K562 (cell line): Measurements from ENCODE around the gene C1orf122. TPM values are rescaled to one million over a fixed set of nuclear protein-coding genes. Genes with fewer than 3 reads are reported as not detected.

Experiments
- ATAC-seq: fragments of 200-7000 bp; cut with Tn5 transposase; 3 replicates; pipeline ENCODE4 v1.9.1; 2020; ENCODE audit warnings: moderate library complexity
- BruUV-seq: library from RNA; stranded (reverse); fragments of 400-500 nt; replicated peaks from 2 replicates; lab custom pipeline; 2021; lab: Mats Ljungman, UMichigan
- CTCF ChIA-PET: fragments of 300-600 bp; formaldehyde crosslinking; extraction: SDS; loops from one replicate; lab custom pipeline; 2021; ENCODE audit warnings: low intra/inter-chr PET ratio; lab: Yijun Ruan, JAX
- POLR2A ChIA-PET: fragments of 300-600, 350-650 bp; sonication (Branson Sonifier 250); formaldehyde crosslinking; extraction: SDS; loops from one replicate; lab custom pipeline; 2021; ENCODE audit warnings: antibody characterized with exemption, inconsistent platforms; lab: Yijun Ruan, JAX
- DNase-seq, 4 experiments: peaks; one replicate each; pipeline versions ENCODE4 v3.0.0 to v3.0.0-alpha.2; 2011 to 2018; ENCODE audit warnings: low spot score in 3 of 4, mixed read lengths in 3 of 4; ENCODE audit errors: extremely low read depth in 1 of 4
- FAIRE-seq: peaks from 2 replicates; lab custom pipeline; 2011; peaks lifted over from hg19 to GRCh38; lab: Jason Lieb, UNC
- H2AFZ ChIP-seq: 2 replicates; pipeline ENCODE4 v1.6.0; 2011; ENCODE audit warnings: low read depth, low read length, control low read depth, inconsistent platforms
- H3K27ac ChIP-seq: fragments of 200-600 bp; 3 replicates; pipeline ENCODE4 v1.8.0; 2011; ENCODE audit warnings: low read depth, mild to moderate bottlenecking, control low read depth, inconsistent platforms, low read length, moderate library complexity, mixed read lengths; ENCODE audit errors: extremely low read depth
- H3K27me3 ChIP-seq, 2 experiments: fragments of 300-600 bp in 1 of 2; 2 replicates in 1 of 2; 3 replicates in 1 of 2; pipeline versions ENCODE4 v1.6.0 to v1.8.0; 2011; ENCODE audit warnings: inconsistent platforms in 2 of 2, low read length in 2 of 2, mild to moderate bottlenecking in 1 of 2, mixed read lengths in 1 of 2, moderate library complexity in 1 of 2; ENCODE audit not compliant: control insufficient read depth in 2 of 2, insufficient read depth in 2 of 2
- H3K36me3 ChIP-seq: fragments of 300-600 bp; 3 replicates; pipeline ENCODE4 v1.8.0; 2011; ENCODE audit warnings: mild to moderate bottlenecking, low read length, inconsistent platforms; ENCODE audit not compliant: control insufficient read depth, insufficient read depth
- H3K4me1 ChIP-seq, 2 experiments: fragments of 200-600 bp in 1 of 2; replicated peaks in 1 of 2; 2 replicates in 1 of 2; 3 replicates in 1 of 2; pipeline versions ENCODE4 v1.5.1 to v1.8.0; 2011; ENCODE audit warnings: inconsistent platforms in 2 of 2, low read length in 2 of 2, mild to moderate bottlenecking in 1 of 2, mixed read lengths in 1 of 2, moderate library complexity in 1 of 2; ENCODE audit not compliant: control insufficient read depth in 2 of 2, insufficient read depth in 2 of 2
- H3K4me2 ChIP-seq: 2 replicates; pipeline ENCODE4 v1.6.1; 2011; ENCODE audit warnings: low read length, control low read depth, inconsistent platforms, mixed read lengths; ENCODE audit not compliant: insufficient read depth
- H3K4me3 ChIP-seq: fragments of 200-600 bp; sonication (generic), shearing (Covaris generic); 2 replicates; pipeline ENCODE4 v1.5.1; 2016; ENCODE audit warnings: control low read depth, inconsistent platforms
- H3K79me2 ChIP-seq: fragments of 200-600 bp; 3 replicates; pipeline ENCODE4 v1.8.0; 2011; ENCODE audit warnings: low read length, inconsistent platforms; ENCODE audit not compliant: control insufficient read depth, insufficient read depth
- H3K9ac ChIP-seq, 2 experiments: 2 replicates each; pipeline versions ENCODE4 v1.6.0 to v1.6.1; 2011; ENCODE audit warnings: low read depth in 2 of 2, low read length in 2 of 2, control low read depth in 1 of 2, inconsistent platforms in 1 of 2, mild to moderate bottlenecking in 1 of 2, mixed read lengths in 1 of 2; ENCODE audit not compliant: insufficient read depth in 1 of 2
- H3K9me1 ChIP-seq: one replicate; pipeline ENCODE4 v1.6.0; 2011; ENCODE audit warnings: inconsistent platforms, mild to moderate bottlenecking, low read length, moderate library complexity; ENCODE audit not compliant: control insufficient read depth, insufficient read depth
- H3K9me3 ChIP-seq: replicated peaks from 2 replicates; pipeline ENCODE4 v1.5.1; 2011; ENCODE audit warnings: low read depth, low read length, inconsistent platforms; ENCODE audit not compliant: control insufficient read depth, insufficient read depth
- H4K20me1 ChIP-seq: replicated peaks from 2 replicates; pipeline ENCODE4 v1.6.1; 2011; ENCODE audit warnings: low read length, inconsistent platforms, mixed read lengths; ENCODE audit not compliant: control insufficient read depth, insufficient read depth
- BCOR ChIP-seq: fragments of 450-650 bp; IDR thresholded peaks from 2 replicates; pipeline ENCODE4 v1.6.1; 2016
- CBX8 ChIP-seq: fragments of 200-600 bp; sonication (generic); IDR thresholded peaks from 2 replicates; pipeline ENCODE4 v1.6.1; 2012; ENCODE audit warnings: borderline replicate concordance, mixed run types, low read depth, mild to moderate bottlenecking, moderate library complexity, mixed read lengths, low read length, control low read depth, inconsistent platforms; ENCODE audit not compliant: poor library complexity, severe bottlenecking; ENCODE audit errors: extremely low read depth
- EGR1 ChIP-seq: fragments of 450-650 bp; conservative IDR thresholded peaks from 2 replicates; pipeline ENCODE4 v1.6.1; 2017; ENCODE audit warnings: mild to moderate bottlenecking
- HDAC2 ChIP-seq: fragments of 450-650 bp; IDR thresholded peaks from 2 replicates; pipeline ENCODE4 v1.6.1; 2016; ENCODE audit warnings: mild to moderate bottlenecking
- HDGF ChIP-seq: fragments of 450-650 bp; IDR thresholded peaks from 2 replicates; pipeline ENCODE4 v1.6.1; 2016
- NR2C1 ChIP-seq, 2 experiments: fragments of 450-650 bp; IDR thresholded peaks; 2 replicates each; pipeline ENCODE4 v1.6.1; 2017; ENCODE audit warnings: mild to moderate bottlenecking in 2 of 2, antibody characterized with exemption in 1 of 2, inconsistent platforms in 1 of 2, missing compliant biosample characterization in 1 of 2, missing genetic modification characterization in 1 of 2
- NR2C2 ChIP-seq, 2 experiments: fragments of 200-800 bp in 1 of 2; sonication (Bioruptor generic) in 1 of 2; sonication (generic) in 1 of 2; formaldehyde crosslinking in 1 of 2; IDR thresholded peaks; 2 replicates each; pipeline versions ENCODE4 v1.6.1 to v1.8.0; 2016 to 2022; ENCODE audit warnings: mild to moderate bottlenecking in 1 of 2, missing compliant biosample characterization in 1 of 2, missing genetic modification characterization in 1 of 2, missing genetic modification reagents in 1 of 2
- NR3C1 ChIP-seq: sonication (generic); formaldehyde crosslinking; IDR thresholded peaks from 2 replicates; pipeline ENCODE4 v1.8.1; 2022; ENCODE audit warnings: missing genetic modification reagents
- NR4A1 ChIP-seq, 2 experiments: fragments of 250-450 bp in 1 of 2; fragments of 450-650 bp in 1 of 2; sonication (Bioruptor Pico) in 1 of 2; IDR thresholded peaks; 2 replicates each; pipeline versions ENCODE4 v1.4.0 to v1.6.1; 2016 to 2020; ENCODE audit warnings: mild to moderate bottlenecking in 2 of 2, missing compliant biosample characterization in 1 of 2, missing genetic modification characterization in 1 of 2, moderate library complexity in 1 of 2
- PPARD ChIP-seq: fragments of 250-450 bp; sonication (Bioruptor Pico); IDR thresholded peaks from 2 replicates; pipeline ENCODE4 v1.8.0; 2022; ENCODE audit warnings: inconsistent platforms, mild to moderate bottlenecking, moderate library complexity
- RFX1 ChIP-seq: fragments of 450-650 bp; IDR thresholded peaks from 2 replicates; pipeline ENCODE4 v1.6.1; 2016; ENCODE audit warnings: mild to moderate bottlenecking, moderate library complexity
- TAL1 ChIP-seq: fragments of 450-650 bp; IDR thresholded peaks from 2 replicates; pipeline ENCODE4 v1.6.1; 2016; ENCODE audit warnings: mild to moderate bottlenecking
- ZNF3 ChIP-seq: fragments of 250-450 bp; sonication (Bioruptor Pico); IDR thresholded peaks from 2 replicates; pipeline ENCODE4 v1.5.0; 2021; ENCODE audit warnings: mild to moderate bottlenecking, moderate library complexity
- WGBS: fragments of 100-300 bp; shearing (Covaris generic); methylation state at CpG from one replicate; pipeline ENCODE4 v1.1.6; 2016; ENCODE audit warnings: low coverage, mixed read lengths; ENCODE audit not compliant: insufficient coverage; ENCODE audit errors: missing lambda C conversion rate; 5-methylcytosine and 5-hydroxymethylcytosine counted together
- in situ Hi-C: fragments of 300-500 bp; cut with MboI; formaldehyde crosslinking; loops from 4 replicates; pipeline ENCODE4 v1.15.0; 2018; ENCODE audit warnings: inconsistent platforms, mixed read lengths
- intact Hi-C: fragments of 100-400 bp; cut with micrococcal nuclease; formaldehyde crosslinking; loops from 2 replicates; pipeline ENCODE4 v1.14.2; 2022
- polyA plus RNA-seq, 8 experiments: library from polyadenylated mRNA; depleted of rRNA in 4 of 8; stranded (reverse) in 5 of 8; unstranded in 3 of 8; fragments of >200 nt; fragmentation: Nextera tagmentation in 2 of 8; fragmentation: Illumina TruSeq in 1 of 8; extraction: Ambion mirVana in 2 of 8; extraction: Trizol in 1 of 8; gene quantifications; 2 replicates each; pipeline versions ENCODE4 v1.2.1 to v1.2.3, GENCODE V29; 2011 to 2014; ENCODE audit warnings: inconsistent platforms in 1 of 8, missing spikeins in 1 of 8
- total RNA-seq, 7 experiments: library from RNA; depleted of rRNA in 6 of 7; stranded (reverse); fragments of >200 nt in 6 of 7; fragmentation: Illumina TruSeq in 2 of 7; extraction: Trizol in 2 of 7; gene quantifications; 2 replicates each; pipeline versions ENCODE4 v1.2.1 to v1.2.3, GENCODE V29; 2011 to 2021; ENCODE audit warnings: low replicate concordance in 1 of 7
- TF ChIP-seq, protein P1 (sequence below): fragments of 250-450 bp; sonication (Bioruptor Pico); IDR thresholded peaks from 2 replicates; pipeline ENCODE4 v1.8.0; 2021; ENCODE audit warnings: moderate library complexity, mild to moderate bottlenecking, inconsistent platforms
- TF ChIP-seq, protein P2 (sequence below): sonication (generic); formaldehyde crosslinking; IDR thresholded peaks from 2 replicates; pipeline ENCODE4 v1.8.0; 2023; ENCODE audit warnings: mild to moderate bottlenecking, missing genetic modification reagents
- TF ChIP-seq, protein P3 (sequence below): fragments of 250-450 bp; sonication (Bioruptor Pico); IDR thresholded peaks from 2 replicates; pipeline ENCODE4 v1.4.0; 2020; ENCODE audit warnings: mild to moderate bottlenecking, moderate library complexity
- TF ChIP-seq, protein P4 (sequence below): fragments of 200-800 bp; sonication (Bioruptor generic); IDR thresholded peaks from 2 replicates; pipeline ENCODE4 v1.6.1; 2017; ENCODE audit warnings: missing genetic modification characterization, missing compliant biosample characterization

The C1orf122 gene
- total and polyA plus RNA-seq, 9 of the 15 experiments (the other 6 are each of a cell fraction or from before 2014, with no cell fraction given): 3.6 to 70.9 (median 17.3) TPM

DNA sequence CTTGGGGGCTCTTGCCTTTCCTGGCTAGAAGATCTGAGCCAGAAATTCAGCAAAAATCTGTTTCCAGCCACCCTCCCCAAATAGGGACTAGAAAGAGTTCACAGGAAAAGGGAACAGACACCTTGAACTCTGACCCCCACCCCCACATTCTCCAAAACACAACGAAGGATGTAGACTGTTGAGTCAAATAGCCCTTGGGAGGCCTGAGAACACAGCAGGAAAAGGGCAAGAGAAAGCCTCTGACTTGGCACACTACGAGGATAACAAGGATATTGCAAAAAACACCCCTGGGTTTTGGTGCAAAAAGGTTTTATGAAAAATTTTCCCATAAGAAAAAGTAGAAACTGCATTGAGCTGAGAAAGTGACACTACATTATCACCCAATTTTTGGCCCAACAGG, 2.4 kb downstream of the C1orf122 start:
- intact Hi-C loops: loop anchor here (2.0 to 10.0 kb wide), 3 partner anchors 49 to 165 kb away; partner anchors contain the start of gene MTF1
- Histone ChIP-seq H3K36me3 (peaks cover 57% of the 10 kb centered on the region), H3K9me3 (no peaks in the 10 kb centered on the region), H4K20me1 (peaks cover 17% of the 10 kb centered on the region), H2AFZ (no peak overlapping the region), H3K4me3 (no peak overlapping the region), H3K4me1 (peaks cover 18 to 25% of the 10 kb centered on the region in 2 experiments; a peak in 4 of 5 replicates), H3K79me2 (peaks cover 50% of the 10 kb centered on the region), H3K27me3 (no peaks in the 10 kb centered on the region), H3K9ac (no peak overlapping the region), H3K27ac (no peak overlapping the region), H3K9me1 (peaks cover 3% of the 10 kb centered on the region), H3K4me2 (no peak overlapping the region)
- ChIA-PET POLR2A (no interaction called here), CTCF (no interaction called here)
- TF ChIP-seq RFX1 (no peak), PPARD (CRISPR knock-in tag) (no peak), ZNF3 (CRISPR knock-in tag) (no peak), NR4A1 (CRISPR knock-in tag; IDR thresholded peaks at IDR 0.05) (no peak), NR4A1 (tag; IDR thresholded peaks at IDR 0.05) (no peak), BCOR (no peak), CBX8 (no peak), HDAC2 (no peak), EGR1 (peak; percentile 73), NR2C2 (CRISPR knock-in tag; IDR thresholded peaks at IDR 0.05) (no peak), NR2C2 (tag; IDR thresholded peaks at IDR 0.05) (peak; percentile 55; the same call in 1 of the 2 replicates), HDGF (no peak), NR2C1 (IDR thresholded peaks at IDR 0.05) (peak; percentile 56; the same call in 1 of the 2 replicates), NR2C1 (tag; IDR thresholded peaks at IDR 0.05) (peak; percentile 72), TAL1 (no peak), NR3C1 (CRISPR knock-in tag) (no peak)
- TF ChIP-seq, protein P1, sequence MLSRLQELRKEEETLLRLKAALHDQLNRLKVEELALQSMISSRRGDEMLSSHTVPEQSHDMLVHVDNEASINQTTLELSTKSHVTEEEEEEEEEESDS (CRISPR knock-in tag): no peak
- TF ChIP-seq, protein P2, sequence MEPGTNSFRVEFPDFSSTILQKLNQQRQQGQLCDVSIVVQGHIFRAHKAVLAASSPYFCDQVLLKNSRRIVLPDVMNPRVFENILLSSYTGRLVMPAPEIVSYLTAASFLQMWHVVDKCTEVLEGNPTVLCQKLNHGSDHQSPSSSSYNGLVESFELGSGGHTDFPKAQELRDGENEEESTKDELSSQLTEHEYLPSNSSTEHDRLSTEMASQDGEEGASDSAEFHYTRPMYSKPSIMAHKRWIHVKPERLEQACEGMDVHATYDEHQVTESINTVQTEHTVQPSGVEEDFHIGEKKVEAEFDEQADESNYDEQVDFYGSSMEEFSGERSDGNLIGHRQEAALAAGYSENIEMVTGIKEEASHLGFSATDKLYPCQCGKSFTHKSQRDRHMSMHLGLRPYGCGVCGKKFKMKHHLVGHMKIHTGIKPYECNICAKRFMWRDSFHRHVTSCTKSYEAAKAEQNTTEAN: no peak
- TF ChIP-seq, protein P3, sequence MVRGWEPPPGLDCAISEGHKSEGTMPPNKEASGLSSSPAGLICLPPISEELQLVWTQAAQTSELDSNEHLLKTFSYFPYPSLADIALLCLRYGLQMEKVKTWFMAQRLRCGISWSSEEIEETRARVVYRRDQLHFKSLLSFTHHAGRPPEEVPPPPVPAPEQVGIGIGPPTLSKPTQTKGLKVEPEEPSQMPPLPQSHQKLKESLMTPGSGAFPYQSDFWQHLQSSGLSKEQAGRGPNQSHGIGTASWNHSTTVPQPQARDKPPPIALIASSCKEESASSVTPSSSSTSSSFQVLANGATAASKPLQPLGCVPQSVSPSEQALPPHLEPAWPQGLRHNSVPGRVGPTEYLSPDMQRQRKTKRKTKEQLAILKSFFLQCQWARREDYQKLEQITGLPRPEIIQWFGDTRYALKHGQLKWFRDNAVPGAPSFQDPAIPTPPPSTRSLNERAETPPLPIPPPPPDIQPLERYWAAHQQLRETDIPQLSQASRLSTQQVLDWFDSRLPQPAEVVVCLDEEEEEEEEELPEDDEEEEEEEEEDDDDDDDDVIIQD (CRISPR knock-in tag): no peak
- TF ChIP-seq, protein P4, sequence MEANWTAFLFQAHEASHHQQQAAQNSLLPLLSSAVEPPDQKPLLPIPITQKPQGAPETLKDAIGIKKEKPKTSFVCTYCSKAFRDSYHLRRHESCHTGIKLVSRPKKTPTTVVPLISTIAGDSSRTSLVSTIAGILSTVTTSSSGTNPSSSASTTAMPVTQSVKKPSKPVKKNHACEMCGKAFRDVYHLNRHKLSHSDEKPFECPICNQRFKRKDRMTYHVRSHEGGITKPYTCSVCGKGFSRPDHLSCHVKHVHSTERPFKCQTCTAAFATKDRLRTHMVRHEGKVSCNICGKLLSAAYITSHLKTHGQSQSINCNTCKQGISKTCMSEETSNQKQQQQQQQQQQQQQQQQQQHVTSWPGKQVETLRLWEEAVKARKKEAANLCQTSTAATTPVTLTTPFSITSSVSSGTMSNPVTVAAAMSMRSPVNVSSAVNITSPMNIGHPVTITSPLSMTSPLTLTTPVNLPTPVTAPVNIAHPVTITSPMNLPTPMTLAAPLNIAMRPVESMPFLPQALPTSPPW (CRISPR knock-in tag): no peak
- ATAC-seq: no peak
- no peak for FAIRE-seq
- BruUV-seq: no TSS peak
- in situ Hi-C loops: no loop called here
- DNase-seq: peak in 1 of 4 experiments; percentile 34
- 50% methylated on average over 2 of the region's 2 CpGs for WGBS
